ENCODE measurements around the gene FAM174B.

DNA sequence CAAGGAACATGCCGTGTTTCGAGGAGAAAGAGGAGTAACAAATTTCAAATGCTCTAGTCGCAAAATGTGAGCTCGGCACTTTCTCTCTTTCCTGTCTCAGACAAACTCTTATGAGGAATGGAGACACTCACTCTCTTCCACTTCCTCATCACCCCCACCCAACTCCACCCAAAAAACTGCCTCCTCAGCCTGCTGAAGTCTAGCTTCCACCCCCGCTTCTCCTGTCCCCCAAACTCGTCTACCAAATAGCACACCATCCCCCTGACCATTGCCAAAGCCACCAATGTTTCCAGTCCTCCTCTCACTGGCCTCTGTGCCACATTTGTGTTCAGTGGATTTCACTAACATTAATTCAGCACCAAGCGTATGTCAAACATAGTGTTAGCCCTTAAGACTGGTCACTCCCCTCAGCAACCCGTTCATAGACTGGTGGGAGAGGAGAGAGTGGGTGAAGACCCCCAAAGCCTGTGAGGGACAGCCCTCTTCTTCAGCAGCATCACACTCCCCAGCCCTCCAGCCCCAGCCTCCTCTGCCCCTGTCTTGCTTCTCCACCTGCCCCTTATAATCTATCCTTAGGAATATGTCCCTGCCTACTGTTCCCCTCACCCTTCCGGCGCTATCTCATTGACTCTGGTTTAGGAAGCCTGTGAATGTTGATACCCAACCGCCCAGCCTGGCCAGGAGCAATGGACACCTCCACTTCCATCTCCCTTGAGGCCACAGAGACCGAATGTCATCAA is 77.3 kb downstream of the FAM174B start:
- TF ChIP-seq, protein P1, sequence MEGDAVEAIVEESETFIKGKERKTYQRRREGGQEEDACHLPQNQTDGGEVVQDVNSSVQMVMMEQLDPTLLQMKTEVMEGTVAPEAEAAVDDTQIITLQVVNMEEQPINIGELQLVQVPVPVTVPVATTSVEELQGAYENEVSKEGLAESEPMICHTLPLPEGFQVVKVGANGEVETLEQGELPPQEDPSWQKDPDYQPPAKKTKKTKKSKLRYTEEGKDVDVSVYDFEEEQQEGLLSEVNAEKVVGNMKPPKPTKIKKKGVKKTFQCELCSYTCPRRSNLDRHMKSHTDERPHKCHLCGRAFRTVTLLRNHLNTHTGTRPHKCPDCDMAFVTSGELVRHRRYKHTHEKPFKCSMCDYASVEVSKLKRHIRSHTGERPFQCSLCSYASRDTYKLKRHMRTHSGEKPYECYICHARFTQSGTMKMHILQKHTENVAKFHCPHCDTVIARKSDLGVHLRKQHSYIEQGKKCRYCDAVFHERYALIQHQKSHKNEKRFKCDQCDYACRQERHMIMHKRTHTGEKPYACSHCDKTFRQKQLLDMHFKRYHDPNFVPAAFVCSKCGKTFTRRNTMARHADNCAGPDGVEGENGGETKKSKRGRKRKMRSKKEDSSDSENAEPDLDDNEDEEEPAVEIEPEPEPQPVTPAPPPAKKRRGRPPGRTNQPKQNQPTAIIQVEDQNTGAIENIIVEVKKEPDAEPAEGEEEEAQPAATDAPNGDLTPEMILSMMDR (IDR thresholded peaks at IDR 0.05) = no peak
- TF ChIP-seq POLR2A (IDR thresholded peaks at IDR 0.05) = no peak

Data from testis (tissue), 2 donors.